Stimulated activated CD8-positive, alpha-beta memory T cell treated with anti-CD3 and anti-CD28 coated beads, Interleukin-12 subunit alpha, Interleukin-12 subunit beta, amount 100 ng/mL, for 24 hours (primary cell): ENCODE data around the gene IGF1R.

Experiments used
- DNase-seq: peaks from one replicate; pipeline ENCODE4 v3.0.0-alpha.2; 2020; ENCODE audit errors: extremely low read depth

The IGF1R gene

GRCh38 chr15:98943051-98943508 is 294.7 kb downstream of the IGF1R start:
- no peak for DNase-seq

- DNase-seq: no peak
Observed at GRCh38 chr15:98943601-98944151, 295.3 kb downstream of the IGF1R start.

- DNase-seq: no peak
Observed at GRCh38 chr15:98946301-98947255, 298.2 kb downstream of the IGF1R start.

- no peak for DNase-seq
Observed at GRCh38 chr15:98948456-98948855, 300.1 kb downstream of the IGF1R start.

GRCh38 chr15:98948941-98949340 is 300.6 kb downstream of the IGF1R start:
- no peak for DNase-seq

GRCh38 chr15:98949624-98950023 is 301.3 kb downstream of the IGF1R start:
- no peak for DNase-seq

GRCh38 chr15:98950248-98950647 is 301.9 kb downstream of the IGF1R start:
- no peak for DNase-seq

- no peak for DNase-seq
Observed at GRCh38 chr15:98951004-98951403, 302.7 kb downstream of the IGF1R start.

GRCh38 chr15:98951493-98952320 is 303.4 kb downstream of the IGF1R start:
- DNase-seq: no peak

GRCh38 chr15:98952381-98952803 is 304.1 kb downstream of the IGF1R start:
- no peak for DNase-seq

- no peak for DNase-seq
Observed at GRCh38 chr15:98953000-98953787, 304.9 kb downstream of the IGF1R start.

- no peak for DNase-seq
Observed at GRCh38 chr15:98953968-98954367, 305.6 kb downstream of the IGF1R start.

- DNase-seq: no peak
Observed at GRCh38 chr15:98954411-98954810, 306.1 kb downstream of the IGF1R start.

- no peak for DNase-seq
Observed at GRCh38 chr15:98955331-98955730, 307.0 kb downstream of the IGF1R start.

- DNase-seq: no peak
Observed at GRCh38 chr15:98955961-98956723, 307.8 kb downstream of the IGF1R start.

- DNase-seq: no peak
Observed at GRCh38 chr15:98956796-98957553, 308.6 kb downstream of the IGF1R start.

GRCh38 chr15:98957655-98958054 is 309.3 kb downstream of the IGF1R start:
- no peak for DNase-seq

GRCh38 chr15:98958076-98958475 is 309.7 kb downstream of the IGF1R start:
- no peak for DNase-seq

- no peak for DNase-seq
Observed at GRCh38 chr15:98958918-98959639, 310.7 kb downstream of the IGF1R start.
